Type B pancreatic cell (in vitro differentiated cells): ENCODE results near the gene ZNF263. TPM values are rescaled to one million over a fixed set of nuclear protein-coding genes. Genes with fewer than 3 reads are reported as not detected.

ENCODE experiments used
- DNase-seq: peaks from one replicate; pipeline ENCODE4 v3.0.0; 2021; ENCODE audit warnings: mixed read lengths; ENCODE audit not compliant: unreplicated experiment; ENCODE audit errors: extremely low spot score
- H3K27ac Mint-ChIP-seq: 2 replicates; pipeline ENCODE4 v1.8.0; 2021; ENCODE audit warnings: mild to moderate bottlenecking, mixed read lengths
- H3K27me3 Mint-ChIP-seq: 2 replicates; pipeline ENCODE4 v1.8.0; 2021; ENCODE audit warnings: mixed read lengths
- H3K36me3 Mint-ChIP-seq: 2 replicates; pipeline ENCODE4 v1.8.0; 2021; ENCODE audit warnings: mixed read lengths
- H3K4me1 Mint-ChIP-seq: one replicate; pipeline ENCODE4 v1.8.0; 2021; ENCODE audit warnings: mixed read lengths; ENCODE audit not compliant: unreplicated experiment
- H3K4me3 Mint-ChIP-seq: 2 replicates; pipeline ENCODE4 v1.8.0; 2021; ENCODE audit warnings: mild to moderate bottlenecking, mixed read lengths
- H3K9me3 Mint-ChIP-seq: 2 replicates; pipeline ENCODE4 v1.8.0; 2021; ENCODE audit warnings: mixed read lengths
- CTCF ChIP-seq: fragments of 200-600 bp; sonication (generic); conservative IDR thresholded peaks from 2 replicates; pipeline ENCODE4 v1.5.0; 2021; ENCODE audit warnings: antibody characterized with exemption, mild to moderate bottlenecking
- total RNA-seq: library from RNA; stranded (reverse); gene quantifications from 2 replicates; pipeline ENCODE4 v1.2.1, GENCODE V29; 2021; ENCODE audit warnings: low replicate concordance

ZNF263 gene
- total RNA-seq, 1 donor from 2014 or later, result 27.7 TPM

- Mint-ChIP-seq H3K27ac (no peak overlapping the region), H3K4me3 (no peak overlapping the region), H3K36me3 (no peaks in the 10 kb centered on the region), H3K27me3 (peaks cover 28% of the 10 kb centered on the region), H3K9me3 (no peaks in the 10 kb centered on the region), H3K4me1 (no peaks in the 10 kb centered on the region)
- no peak for TF ChIP-seq CTCF
- DNase-seq, result no peak
Measured at GRCh38 chr16:3242709-3243108, 40.6 kb upstream of the ZNF263 start.

GRCh38 chr16:3243882-3244281, 39.4 kb upstream of the ZNF263 start:
- TF ChIP-seq CTCF, result no peak
- Mint-ChIP-seq H3K27me3 (peaks cover 28% of the 10 kb centered on the region), H3K36me3 (no peaks in the 10 kb centered on the region), H3K4me3 (no peak overlapping the region), H3K9me3 (no peaks in the 10 kb centered on the region), H3K4me1 (no peaks in the 10 kb centered on the region), H3K27ac (no peak overlapping the region)
- DNase-seq, result no peak

DNA sequence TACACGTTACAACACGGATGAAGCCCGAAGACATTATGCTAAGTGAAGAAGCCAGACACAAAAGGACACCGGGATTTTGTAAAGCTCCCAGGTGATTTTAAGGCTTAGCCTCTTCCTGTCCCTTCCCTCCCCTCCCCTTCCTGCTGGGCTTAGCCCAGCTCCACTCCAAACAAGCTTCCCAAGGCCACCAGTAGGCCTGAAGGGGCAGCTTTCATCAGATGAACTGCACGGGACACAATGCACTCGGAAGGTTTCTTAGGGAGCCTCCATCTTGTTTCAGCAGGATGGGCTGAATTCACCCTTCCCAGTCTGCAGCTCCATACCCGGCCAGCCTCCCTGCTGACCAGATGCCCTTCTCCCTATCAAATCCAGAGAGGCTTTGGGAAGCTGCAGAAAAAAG, 37.3 kb upstream of the ZNF263 start:
- no peak for TF ChIP-seq CTCF
- H3K4me3 Mint-ChIP-seq, result no peak overlapping the region
- H3K4me1 Mint-ChIP-seq, result no peaks in the 10 kb centered on the region
- H3K36me3 Mint-ChIP-seq, result no peaks in the 10 kb centered on the region
- peaks cover 28% of the 10 kb centered on the region for H3K27me3 Mint-ChIP-seq
- H3K9me3 Mint-ChIP-seq, result peaks cover under 1% of the 10 kb centered on the region
- no peak overlapping the region for H3K27ac Mint-ChIP-seq
- no peak for DNase-seq

DNA sequence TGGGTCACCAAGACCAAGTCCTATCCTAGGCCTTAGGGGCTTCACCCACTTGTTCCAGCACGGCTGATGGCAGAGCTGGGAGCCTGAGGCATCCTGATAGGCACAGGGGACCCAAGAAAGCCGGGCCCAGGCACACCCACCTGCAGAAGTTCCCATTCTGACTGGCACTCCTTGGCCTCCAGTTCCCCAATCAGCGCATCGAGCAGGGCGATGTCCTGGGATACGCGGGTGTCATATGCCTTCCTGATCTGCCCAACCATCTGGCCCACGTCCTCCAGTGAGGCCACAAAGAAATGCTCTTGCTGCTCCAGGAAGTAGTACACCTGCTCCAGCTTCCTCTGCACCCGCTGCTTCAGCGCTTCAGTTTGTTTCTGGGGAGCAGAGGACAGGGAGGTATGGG, 36.4 kb upstream of the ZNF263 start:
- Mint-ChIP-seq H3K4me1 (no peaks in the 10 kb centered on the region), H3K27me3 (peaks cover 26% of the 10 kb centered on the region), H3K9me3 (peaks cover 3% of the 10 kb centered on the region), H3K4me3 (no peak overlapping the region), H3K36me3 (no peaks in the 10 kb centered on the region), H3K27ac (no peak overlapping the region)
- TF ChIP-seq CTCF, result no peak
- DNase-seq, result no peak

DNA sequence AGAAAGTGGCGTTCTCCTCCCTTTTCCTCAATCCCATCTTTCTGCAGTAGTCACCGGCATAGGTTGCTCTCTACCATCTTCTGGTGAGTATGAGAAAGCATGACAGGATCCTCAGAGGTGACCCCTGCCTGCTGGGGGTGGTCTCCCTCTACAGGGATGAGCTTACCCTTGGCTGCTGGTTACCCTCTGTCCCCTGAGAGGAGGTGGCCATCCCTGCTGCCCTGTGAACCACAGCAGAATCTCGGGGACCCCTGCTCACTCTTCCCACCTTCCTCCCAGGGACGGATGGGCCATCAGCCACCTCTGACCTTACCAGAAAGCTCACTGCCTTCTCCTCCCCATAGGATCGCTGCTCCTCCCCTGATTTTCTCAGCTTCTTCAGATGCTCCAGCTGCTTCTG, 34.7 kb upstream of the ZNF263 start:
- no peaks in the 10 kb centered on the region for H3K36me3 Mint-ChIP-seq
- no peak for TF ChIP-seq CTCF
- peaks cover 19% of the 10 kb centered on the region for H3K27me3 Mint-ChIP-seq
- no peak overlapping the region for H3K4me3 Mint-ChIP-seq
- DNase-seq, result no peak
- H3K9me3 Mint-ChIP-seq, result peaks cover 3% of the 10 kb centered on the region
- no peaks in the 10 kb centered on the region for H3K4me1 Mint-ChIP-seq
- no peak overlapping the region for H3K27ac Mint-ChIP-seq

DNA sequence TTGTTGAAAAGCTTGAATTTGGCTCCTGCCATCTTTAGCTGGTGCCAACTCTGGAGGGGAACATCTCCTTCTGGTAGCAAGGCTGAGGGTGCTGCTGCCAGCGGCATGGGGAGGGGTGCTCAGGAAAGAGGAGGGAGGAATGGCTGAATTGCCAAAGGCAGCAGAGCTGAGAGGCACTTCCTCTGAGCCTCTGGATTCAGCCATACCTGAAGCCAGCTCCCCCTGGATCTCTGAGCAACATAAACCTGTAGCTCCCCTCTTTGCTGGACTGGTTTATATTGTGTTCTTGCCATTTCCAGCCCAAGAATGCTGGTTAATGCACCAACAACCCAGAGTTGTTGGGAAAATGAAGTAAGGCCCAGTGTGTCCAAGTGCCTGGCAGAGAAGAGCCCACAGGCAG, 34.3 kb upstream of the ZNF263 start:
- peaks cover 3% of the 10 kb centered on the region for H3K9me3 Mint-ChIP-seq
- H3K27ac Mint-ChIP-seq, result no peak overlapping the region
- H3K4me1 Mint-ChIP-seq, result no peaks in the 10 kb centered on the region
- H3K36me3 Mint-ChIP-seq, result no peaks in the 10 kb centered on the region
- peaks cover 18% of the 10 kb centered on the region for H3K27me3 Mint-ChIP-seq
- no peak for TF ChIP-seq CTCF
- no peak overlapping the region for H3K4me3 Mint-ChIP-seq
- no peak for DNase-seq
